HG02610 (cell line): ENCODE measurements around the gene DCP1B.

Experiments
- ATAC-seq: cut with Tn5 transposase; IDR thresholded peaks from one replicate; pipeline ENCODE4 v1.9.1; 2021; ENCODE audit warnings: mild to moderate bottlenecking, moderate library complexity; ENCODE audit not compliant: unreplicated experiment

DCP1B gene

GRCh38 chr12:1935700-1936378, 68.4 kb downstream of the DCP1B start:
- no peak for ATAC-seq

GRCh38 chr12:1935242-1935641, 69.0 kb downstream of the DCP1B start:
- no peak for ATAC-seq

GRCh38 chr12:1934831-1935230, 69.4 kb downstream of the DCP1B start:
- no peak for ATAC-seq

- no peak for ATAC-seq
These were observed 70.2 kb downstream of the DCP1B start for GRCh38 chr12:1934068-1934467.

GRCh38 chr12:1933342-1934051, 70.8 kb downstream of the DCP1B start:
- ATAC-seq = no peak

- no peak for ATAC-seq
These were observed 71.9 kb downstream of the DCP1B start for GRCh38 chr12:1932264-1932777.

- no peak for ATAC-seq
These were observed 72.6 kb downstream of the DCP1B start for GRCh38 chr12:1931642-1932041.

GRCh38 chr12:1930803-1931597, 73.3 kb downstream of the DCP1B start:
- ATAC-seq = no peak

GRCh38 chr12:1929985-1930802, 74.1 kb downstream of the DCP1B start:
- ATAC-seq = no peak

- no peak for ATAC-seq
These were observed 74.8 kb downstream of the DCP1B start for GRCh38 chr12:1929241-1929984.

- ATAC-seq = no peak
These were observed 75.7 kb downstream of the DCP1B start for GRCh38 chr12:1928439-1929121.

- ATAC-seq = no peak
These were observed 76.4 kb downstream of the DCP1B start for GRCh38 chr12:1927751-1928351.

GRCh38 chr12:1927051-1927680, 77.1 kb downstream of the DCP1B start:
- ATAC-seq = no peak

- no peak for ATAC-seq
These were observed 78.0 kb downstream of the DCP1B start for GRCh38 chr12:1926251-1926657.

GRCh38 chr12:1925684-1926006, 78.6 kb downstream of the DCP1B start:
- ATAC-seq = no peak

- ATAC-seq = no peak
These were observed 79.1 kb downstream of the DCP1B start for GRCh38 chr12:1924996-1925683.

- ATAC-seq = no peak
These were observed 81.3 kb downstream of the DCP1B start for GRCh38 chr12:1922985-1923384.

GRCh38 chr12:1922075-1922709, 82.1 kb downstream of the DCP1B start:
- no peak for ATAC-seq
